ENCODE results near the gene NAALADL2.

DNA sequence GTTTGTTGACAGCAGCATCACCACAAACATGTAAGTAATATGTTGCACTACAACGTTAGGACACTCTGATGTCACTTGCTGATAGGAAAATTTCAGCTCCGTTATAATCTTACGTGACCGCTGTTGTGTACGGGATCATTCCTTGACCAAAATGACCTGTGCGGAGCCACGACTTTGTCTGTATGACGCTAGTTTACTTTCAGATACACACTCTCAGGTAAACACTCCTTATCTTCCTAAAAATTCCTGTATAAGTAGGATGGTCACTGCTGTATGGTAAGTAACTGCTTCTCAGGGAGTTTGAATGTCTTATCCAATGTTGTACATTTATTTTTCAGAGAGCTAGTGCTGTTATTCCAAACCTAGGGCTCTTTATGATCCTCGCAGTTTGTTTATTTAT is 410.3 kb downstream of the NAALADL2 start:
- no peak for TF ChIP-seq POLR2A (IDR thresholded peaks at IDR 0.05)
- TF ChIP-seq, protein P1, sequence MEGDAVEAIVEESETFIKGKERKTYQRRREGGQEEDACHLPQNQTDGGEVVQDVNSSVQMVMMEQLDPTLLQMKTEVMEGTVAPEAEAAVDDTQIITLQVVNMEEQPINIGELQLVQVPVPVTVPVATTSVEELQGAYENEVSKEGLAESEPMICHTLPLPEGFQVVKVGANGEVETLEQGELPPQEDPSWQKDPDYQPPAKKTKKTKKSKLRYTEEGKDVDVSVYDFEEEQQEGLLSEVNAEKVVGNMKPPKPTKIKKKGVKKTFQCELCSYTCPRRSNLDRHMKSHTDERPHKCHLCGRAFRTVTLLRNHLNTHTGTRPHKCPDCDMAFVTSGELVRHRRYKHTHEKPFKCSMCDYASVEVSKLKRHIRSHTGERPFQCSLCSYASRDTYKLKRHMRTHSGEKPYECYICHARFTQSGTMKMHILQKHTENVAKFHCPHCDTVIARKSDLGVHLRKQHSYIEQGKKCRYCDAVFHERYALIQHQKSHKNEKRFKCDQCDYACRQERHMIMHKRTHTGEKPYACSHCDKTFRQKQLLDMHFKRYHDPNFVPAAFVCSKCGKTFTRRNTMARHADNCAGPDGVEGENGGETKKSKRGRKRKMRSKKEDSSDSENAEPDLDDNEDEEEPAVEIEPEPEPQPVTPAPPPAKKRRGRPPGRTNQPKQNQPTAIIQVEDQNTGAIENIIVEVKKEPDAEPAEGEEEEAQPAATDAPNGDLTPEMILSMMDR (IDR thresholded peaks at IDR 0.05 in 4 of 5, conservative IDR thresholded peaks at IDR 0.05 in 1 of 5), result no peak

All from gastrocnemius medialis (tissue), 4 donors.